Measurements from ENCODE around the gene KLK11.
A peak's percentile ranks its signal among the peaks of the same experiment; 100 is the strongest.

KLK11 gene

GRCh38 chr19:51016798-51017683 is 9.4 kb downstream of the KLK11 start:
- H3K4me3 ChIP-seq (replicated peaks; ENCODE audit: low read depth, low read length) = no peak overlapping the region
- peak; percentile 4 for DNase-seq (ENCODE audit: extremely low read depth, low read depth)
- TF ChIP-seq, protein P1, sequence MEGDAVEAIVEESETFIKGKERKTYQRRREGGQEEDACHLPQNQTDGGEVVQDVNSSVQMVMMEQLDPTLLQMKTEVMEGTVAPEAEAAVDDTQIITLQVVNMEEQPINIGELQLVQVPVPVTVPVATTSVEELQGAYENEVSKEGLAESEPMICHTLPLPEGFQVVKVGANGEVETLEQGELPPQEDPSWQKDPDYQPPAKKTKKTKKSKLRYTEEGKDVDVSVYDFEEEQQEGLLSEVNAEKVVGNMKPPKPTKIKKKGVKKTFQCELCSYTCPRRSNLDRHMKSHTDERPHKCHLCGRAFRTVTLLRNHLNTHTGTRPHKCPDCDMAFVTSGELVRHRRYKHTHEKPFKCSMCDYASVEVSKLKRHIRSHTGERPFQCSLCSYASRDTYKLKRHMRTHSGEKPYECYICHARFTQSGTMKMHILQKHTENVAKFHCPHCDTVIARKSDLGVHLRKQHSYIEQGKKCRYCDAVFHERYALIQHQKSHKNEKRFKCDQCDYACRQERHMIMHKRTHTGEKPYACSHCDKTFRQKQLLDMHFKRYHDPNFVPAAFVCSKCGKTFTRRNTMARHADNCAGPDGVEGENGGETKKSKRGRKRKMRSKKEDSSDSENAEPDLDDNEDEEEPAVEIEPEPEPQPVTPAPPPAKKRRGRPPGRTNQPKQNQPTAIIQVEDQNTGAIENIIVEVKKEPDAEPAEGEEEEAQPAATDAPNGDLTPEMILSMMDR (IDR thresholded peaks at IDR 0.05; ENCODE audit: low read depth, low read length, missing control alignments) = peak; percentile 69

DNA sequence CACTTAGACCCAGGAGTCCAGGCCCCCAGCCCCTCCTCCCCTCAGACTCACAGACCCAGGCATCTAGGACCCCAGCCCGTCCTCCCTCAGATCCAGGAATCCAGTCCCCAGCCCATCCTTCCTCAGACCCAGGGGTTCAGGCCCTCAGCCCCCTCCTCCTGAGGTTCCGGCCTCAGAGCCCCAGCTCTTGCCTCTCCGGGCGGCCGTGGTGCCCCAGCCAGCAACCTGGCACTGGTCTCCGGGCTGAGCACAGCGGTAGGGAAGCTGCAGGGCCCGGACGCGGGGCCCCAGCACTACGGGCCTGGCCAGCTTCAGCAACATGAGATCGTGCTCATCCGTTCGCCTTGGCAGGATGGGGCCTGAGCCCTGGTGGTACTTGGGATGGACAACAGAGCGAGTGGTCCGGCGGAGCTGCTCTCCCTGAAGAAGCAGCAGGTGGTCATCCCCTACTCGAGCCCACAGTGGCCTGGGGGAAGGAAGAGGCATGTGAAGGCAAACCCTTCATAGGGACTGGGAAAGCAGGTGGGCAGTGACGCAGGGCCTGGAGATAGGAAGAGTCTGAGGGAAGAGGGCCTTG is 10.6 kb downstream of the KLK11 start:
- TF ChIP-seq, protein P1 (IDR thresholded peaks at IDR 0.05; ENCODE audit: low read depth, low read length, missing control alignments) = no peak
- H3K4me3 ChIP-seq (replicated peaks; ENCODE audit: low read depth, low read length) = no peak overlapping the region
- DNase-seq (ENCODE audit: extremely low read depth, low read depth) = no peak

GRCh38 chr19:51014242-51014641 is 12.2 kb downstream of the KLK11 start:
- TF ChIP-seq, protein P1 (IDR thresholded peaks at IDR 0.05; ENCODE audit: low read depth, low read length, missing control alignments) = no peak
- DNase-seq (ENCODE audit: extremely low read depth, low read depth) = no peak
- no peak overlapping the region for H3K4me3 ChIP-seq (replicated peaks; ENCODE audit: low read depth, low read length)

- no peak overlapping the region for H3K4me3 ChIP-seq (replicated peaks; ENCODE audit: low read depth, low read length)
- DNase-seq (ENCODE audit: extremely low read depth, low read depth) = no peak
- TF ChIP-seq, protein P1 (IDR thresholded peaks at IDR 0.05; ENCODE audit: low read depth, low read length, missing control alignments) = no peak
Observed at GRCh38 chr19:51012661-51013190, 13.7 kb downstream of the KLK11 start.

DNA sequence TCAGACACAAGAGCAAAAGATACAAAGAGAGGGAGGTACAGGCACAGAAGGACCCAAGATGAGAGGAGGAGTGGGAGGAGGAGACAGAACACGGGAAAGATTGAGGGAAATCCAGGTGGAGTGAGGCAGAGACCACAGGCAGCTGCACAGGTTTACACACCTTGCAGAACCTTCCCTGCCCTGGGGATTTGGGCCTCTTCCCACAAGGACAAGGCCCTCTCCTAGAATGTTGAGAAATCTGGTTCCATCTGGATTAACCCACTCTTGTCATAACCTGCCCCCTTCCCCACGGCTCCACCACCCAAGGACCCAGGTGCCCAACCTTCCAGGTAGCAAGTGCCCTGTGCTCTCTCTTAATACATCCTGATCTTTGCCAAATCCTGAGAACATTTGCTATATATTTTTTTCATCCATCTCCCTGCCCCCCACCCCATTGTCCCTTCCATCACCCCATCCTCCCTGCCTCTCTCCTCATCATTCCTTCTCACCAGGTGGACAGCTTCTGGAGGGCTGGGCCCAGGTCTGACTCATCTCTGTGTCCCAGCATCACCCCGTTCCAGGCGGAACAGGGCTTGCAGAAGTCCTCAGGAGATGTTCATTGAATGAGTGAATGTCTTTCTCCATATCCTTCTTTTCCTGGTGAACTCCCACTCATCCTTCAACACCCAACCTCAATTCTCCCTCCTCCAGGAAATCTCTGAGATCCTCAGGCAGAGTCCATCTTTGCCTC is 16.2 kb downstream of the KLK11 start:
- TF ChIP-seq, protein P1 (IDR thresholded peaks at IDR 0.05; ENCODE audit: low read depth, low read length, missing control alignments) = no peak
- DNase-seq (ENCODE audit: extremely low read depth, low read depth) = no peak
- H3K4me3 ChIP-seq (replicated peaks; ENCODE audit: low read depth, low read length) = no peak overlapping the region

GRCh38 chr19:51009061-51009891 is 17.1 kb downstream of the KLK11 start:
- no peak overlapping the region for H3K4me3 ChIP-seq (replicated peaks; ENCODE audit: low read depth, low read length)
- TF ChIP-seq, protein P1 (IDR thresholded peaks at IDR 0.05; ENCODE audit: low read depth, low read length, missing control alignments) = no peak
- DNase-seq (ENCODE audit: extremely low read depth, low read depth) = no peak
